Nephron progenitor cell (in vitro differentiated cells): Measurements from ENCODE around the gene UBA1.

Experiments
- DNase-seq: peaks from one replicate; pipeline ENCODE4 v3.0.0; 2021
- H3K27ac Mint-ChIP-seq: 2 replicates; pipeline ENCODE4 v1.8.0; 2021; ENCODE audit warnings: mild to moderate bottlenecking, moderate library complexity, mixed read lengths
- H3K27me3 Mint-ChIP-seq: 2 replicates; pipeline ENCODE4 v1.8.0; 2021; ENCODE audit warnings: mild to moderate bottlenecking, low read depth, mixed read lengths; ENCODE audit not compliant: poor library complexity
- H3K36me3 Mint-ChIP-seq: 2 replicates; pipeline ENCODE4 v1.8.0; 2021; ENCODE audit warnings: low read depth, mixed read lengths
- H3K4me1 Mint-ChIP-seq: 2 replicates; pipeline ENCODE4 v1.8.0; 2021; ENCODE audit warnings: mixed read lengths
- H3K4me3 Mint-ChIP-seq: 2 replicates; pipeline ENCODE4 v1.8.0; 2021; ENCODE audit warnings: mild to moderate bottlenecking, moderate library complexity, mixed read lengths
- H3K9me3 Mint-ChIP-seq: 2 replicates; pipeline ENCODE4 v1.8.0; 2021; ENCODE audit warnings: mild to moderate bottlenecking, moderate library complexity, mixed read lengths
- TF ChIP-seq, protein P1 (sequence below): fragments of 200-600 bp; sonication (generic); IDR thresholded peaks from 2 replicates; pipeline ENCODE4 v1.5.0; 2021; ENCODE audit warnings: antibody characterized with exemption

Gene UBA1

DNA sequence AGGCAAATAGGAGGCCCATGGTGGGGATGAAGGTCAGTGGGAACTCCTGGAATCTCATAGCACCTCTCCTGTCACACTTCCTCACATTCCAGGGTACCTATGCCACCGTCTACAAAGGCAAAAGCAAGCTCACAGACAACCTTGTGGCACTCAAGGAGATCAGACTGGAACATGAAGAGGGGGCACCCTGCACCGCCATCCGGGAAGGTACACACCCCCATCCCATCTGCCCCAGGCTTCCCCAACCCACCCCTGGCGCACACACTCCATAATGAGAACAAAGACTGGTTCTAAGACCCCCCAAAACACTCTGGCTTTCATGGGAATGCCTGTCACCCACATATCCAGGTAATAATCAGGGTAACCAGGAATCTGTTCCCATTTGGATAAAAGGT is 31.3 kb downstream of the UBA1 start:
- Mint-ChIP-seq H3K27me3 (no peaks in the 10 kb centered on the region), H3K36me3 (peaks cover 62% of the 10 kb centered on the region), H3K4me1 (peaks cover 23% of the 10 kb centered on the region), H3K9me3 (no peaks in the 10 kb centered on the region), H3K4me3 (no peak overlapping the region), H3K27ac (no peak overlapping the region)
- DNase-seq: no peak
- TF ChIP-seq, protein P1, sequence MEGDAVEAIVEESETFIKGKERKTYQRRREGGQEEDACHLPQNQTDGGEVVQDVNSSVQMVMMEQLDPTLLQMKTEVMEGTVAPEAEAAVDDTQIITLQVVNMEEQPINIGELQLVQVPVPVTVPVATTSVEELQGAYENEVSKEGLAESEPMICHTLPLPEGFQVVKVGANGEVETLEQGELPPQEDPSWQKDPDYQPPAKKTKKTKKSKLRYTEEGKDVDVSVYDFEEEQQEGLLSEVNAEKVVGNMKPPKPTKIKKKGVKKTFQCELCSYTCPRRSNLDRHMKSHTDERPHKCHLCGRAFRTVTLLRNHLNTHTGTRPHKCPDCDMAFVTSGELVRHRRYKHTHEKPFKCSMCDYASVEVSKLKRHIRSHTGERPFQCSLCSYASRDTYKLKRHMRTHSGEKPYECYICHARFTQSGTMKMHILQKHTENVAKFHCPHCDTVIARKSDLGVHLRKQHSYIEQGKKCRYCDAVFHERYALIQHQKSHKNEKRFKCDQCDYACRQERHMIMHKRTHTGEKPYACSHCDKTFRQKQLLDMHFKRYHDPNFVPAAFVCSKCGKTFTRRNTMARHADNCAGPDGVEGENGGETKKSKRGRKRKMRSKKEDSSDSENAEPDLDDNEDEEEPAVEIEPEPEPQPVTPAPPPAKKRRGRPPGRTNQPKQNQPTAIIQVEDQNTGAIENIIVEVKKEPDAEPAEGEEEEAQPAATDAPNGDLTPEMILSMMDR: no peak

DNA sequence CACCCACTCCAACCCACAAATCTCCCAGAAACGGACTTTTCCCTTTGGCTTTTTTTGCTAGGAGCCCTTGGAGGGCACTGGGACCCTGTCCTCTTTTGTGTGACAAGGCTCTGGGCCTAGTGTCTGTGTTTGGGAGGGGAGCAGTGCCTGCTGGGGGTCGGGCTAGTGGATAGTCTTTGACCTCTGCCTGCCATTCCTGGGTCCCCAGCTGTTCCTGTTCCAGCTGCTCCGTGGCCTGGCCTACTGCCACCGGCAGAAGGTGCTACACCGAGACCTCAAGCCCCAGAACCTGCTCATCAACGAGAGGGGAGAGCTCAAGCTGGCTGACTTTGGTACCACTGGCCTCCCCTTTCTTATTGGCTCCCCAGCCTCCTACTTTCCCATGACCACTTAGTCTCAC is 32.4 kb downstream of the UBA1 start:
- Mint-ChIP-seq H3K4me3 (no peak overlapping the region), H3K27me3 (no peaks in the 10 kb centered on the region), H3K36me3 (peaks cover 70% of the 10 kb centered on the region), H3K27ac (no peak overlapping the region), H3K9me3 (no peaks in the 10 kb centered on the region), H3K4me1 (peaks cover 17% of the 10 kb centered on the region)
- TF ChIP-seq, protein P1: no peak
- no peak for DNase-seq

DNA sequence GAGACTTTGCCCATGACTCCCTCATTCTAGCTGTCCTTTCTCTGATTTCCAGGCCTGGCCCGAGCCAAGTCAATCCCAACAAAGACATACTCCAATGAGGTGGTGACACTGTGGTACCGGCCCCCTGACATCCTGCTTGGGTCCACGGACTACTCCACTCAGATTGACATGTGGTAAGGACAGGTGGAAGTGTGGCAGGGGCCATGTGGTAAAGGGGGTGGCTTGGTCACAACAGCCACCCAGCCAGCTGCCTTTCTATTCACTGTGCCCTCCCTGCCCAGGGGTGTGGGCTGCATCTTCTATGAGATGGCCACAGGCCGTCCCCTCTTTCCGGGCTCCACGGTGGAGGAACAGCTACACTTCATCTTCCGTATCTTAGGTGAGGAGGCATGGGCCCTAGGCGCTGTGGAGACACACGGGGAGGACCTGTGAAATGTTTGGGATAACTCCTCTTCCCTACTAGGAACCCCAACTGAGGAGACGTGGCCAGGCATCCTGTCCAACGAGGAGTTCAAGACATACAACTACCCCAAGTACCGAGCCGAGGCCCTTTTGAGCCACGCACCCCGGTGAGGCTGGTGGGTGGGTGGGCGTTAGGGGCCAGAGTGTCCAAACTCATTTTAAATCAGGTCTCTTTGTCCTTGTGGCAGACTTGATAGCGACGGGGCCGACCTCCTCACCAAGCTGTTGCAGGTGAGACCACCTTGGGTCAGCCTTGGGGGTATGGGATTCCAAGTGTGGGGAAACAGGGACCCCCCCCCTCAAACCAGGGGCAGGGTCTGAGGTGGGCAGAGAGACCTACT is 33.1 kb downstream of the UBA1 start:
- Mint-ChIP-seq H3K4me3 (no peak overlapping the region), H3K36me3 (peaks cover 73% of the 10 kb centered on the region), H3K27me3 (no peaks in the 10 kb centered on the region), H3K9me3 (no peaks in the 10 kb centered on the region), H3K4me1 (peaks cover 20% of the 10 kb centered on the region), H3K27ac (no peak overlapping the region)
- TF ChIP-seq, protein P1: no peak
- DNase-seq: no peak

DNA sequence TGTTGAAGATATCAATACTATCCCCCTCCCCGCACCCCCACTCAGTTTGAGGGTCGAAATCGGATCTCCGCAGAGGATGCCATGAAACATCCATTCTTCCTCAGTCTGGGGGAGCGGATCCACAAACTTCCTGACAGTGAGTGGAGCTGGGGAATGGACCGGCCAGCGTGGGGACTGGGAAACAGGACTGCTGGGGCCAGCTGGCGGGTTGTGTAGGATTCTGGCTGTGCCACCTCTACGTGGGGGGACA is 33.6 kb downstream of the UBA1 start:
- H3K9me3 Mint-ChIP-seq: no peaks in the 10 kb centered on the region
- no peak overlapping the region for H3K27ac Mint-ChIP-seq
- no peak overlapping the region for H3K4me3 Mint-ChIP-seq
- peaks cover 69% of the 10 kb centered on the region for H3K36me3 Mint-ChIP-seq
- peaks cover 21% of the 10 kb centered on the region for H3K4me1 Mint-ChIP-seq
- TF ChIP-seq, protein P1: no peak
- DNase-seq: no peak
- no peaks in the 10 kb centered on the region for H3K27me3 Mint-ChIP-seq

DNA sequence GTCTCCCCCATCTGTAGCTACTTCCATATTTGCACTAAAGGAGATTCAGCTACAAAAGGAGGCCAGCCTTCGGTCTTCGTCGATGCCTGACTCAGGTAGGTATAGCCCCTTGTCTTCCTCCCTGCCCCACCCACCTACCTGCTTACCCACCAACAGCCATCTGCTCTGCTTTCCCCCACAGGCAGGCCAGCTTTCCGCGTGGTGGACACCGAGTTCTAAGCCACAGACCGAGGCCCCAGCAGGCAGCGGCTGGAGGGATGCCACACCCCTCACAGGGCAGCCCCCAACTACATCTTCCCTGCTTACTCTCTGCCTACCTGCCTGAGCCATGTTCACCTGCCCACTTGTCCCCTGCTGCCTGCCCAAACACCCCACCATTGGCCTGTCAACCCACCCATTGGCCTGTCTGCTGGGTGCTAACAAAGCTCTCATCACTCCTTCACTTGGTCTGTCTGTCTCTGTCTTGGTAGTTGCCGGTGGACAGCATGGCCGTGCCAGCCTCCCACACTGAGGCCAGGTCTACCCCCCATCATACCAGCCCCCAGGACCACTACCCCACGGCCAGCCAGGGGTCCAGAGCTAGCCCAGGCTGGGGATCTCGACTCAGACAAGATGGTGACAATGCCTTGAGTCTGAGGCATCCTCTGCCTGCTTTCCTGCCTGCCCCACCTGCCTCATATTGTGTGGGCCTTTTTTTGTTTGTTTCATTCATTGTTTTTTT is 35.1 kb downstream of the UBA1 start:
- no peak for DNase-seq
- TF ChIP-seq, protein P1: no peak
- H3K4me1 Mint-ChIP-seq: peaks cover 27% of the 10 kb centered on the region
- no peaks in the 10 kb centered on the region for H3K9me3 Mint-ChIP-seq
- no peak overlapping the region for H3K4me3 Mint-ChIP-seq
- peaks cover 57% of the 10 kb centered on the region for H3K36me3 Mint-ChIP-seq
- peak overlapping the region; percentile 76 for H3K27ac Mint-ChIP-seq
- no peaks in the 10 kb centered on the region for H3K27me3 Mint-ChIP-seq

DNA sequence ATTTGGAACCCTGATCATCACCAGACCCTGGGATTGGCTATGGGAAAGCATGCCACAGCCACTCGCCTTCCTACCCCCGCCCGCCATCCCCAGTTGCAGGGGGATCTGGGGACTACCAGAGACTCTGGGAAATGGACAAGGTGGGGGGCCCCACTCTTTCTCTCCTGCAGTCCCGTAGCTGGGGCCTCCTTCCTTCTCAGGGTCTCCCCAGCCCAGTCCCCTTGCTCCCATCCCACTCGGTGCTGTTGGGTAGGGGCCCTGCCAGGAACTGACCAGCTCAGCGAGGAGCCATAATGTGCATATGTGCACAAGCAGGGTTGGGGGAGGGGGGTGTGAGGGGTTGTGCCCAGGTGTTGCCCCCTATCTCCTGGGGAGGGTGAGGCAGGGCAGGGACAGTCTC is 35.8 kb downstream of the UBA1 start:
- Mint-ChIP-seq H3K27ac (no peak overlapping the region), H3K36me3 (peaks cover 55% of the 10 kb centered on the region), H3K4me3 (no peak overlapping the region), H3K9me3 (no peaks in the 10 kb centered on the region), H3K4me1 (peaks cover 33% of the 10 kb centered on the region), H3K27me3 (no peaks in the 10 kb centered on the region)
- DNase-seq: no peak
- TF ChIP-seq, protein P1: no peak
